Omental fat pad (tissue), 4 donors: ENCODE measurements around the gene HES5. TPM values are rescaled to one million over a fixed set of nuclear protein-coding genes. Genes with fewer than 3 reads are reported as not detected.

Experiments used
- ATAC-seq: fragments of 150-250 bp; one replicate; pipeline ENCODE4 v1.9.1; 2016; ENCODE audit warnings: mild to moderate bottlenecking, moderate library complexity; ENCODE audit not compliant: low FRiP score
- DNase-seq: peaks from one replicate; pipeline ENCODE4 v3.0.0-alpha.2; 2019; ENCODE audit warnings: low spot score
- CTCF ChIP-seq, 3 donors: fragments of 450-650 bp; IDR thresholded peaks; one replicate each; pipeline ENCODE4 v1.5.1; 2016 to 2017; ENCODE audit warnings: antibody characterized with exemption in 3 of 3, mild to moderate bottlenecking in 3 of 3, moderate library complexity in 2 of 3
- total RNA-seq, 4 donors: library from RNA; depleted of rRNA; stranded (reverse); fragments of >200 nt; gene quantifications; one replicate each; pipeline ENCODE4 v1.1.0, GENCODE V29; 2016

The HES5 gene
- total RNA-seq, 4 donors from 2014 or later, result not detected

- DNase-seq, result no peak
- no peak for TF ChIP-seq CTCF (IDR thresholded peaks at IDR 0.05)
- no peak for ATAC-seq
Observed at GRCh38 chr1:2543543-2544092, 13.6 kb upstream of the HES5 start.

- TF ChIP-seq CTCF (IDR thresholded peaks at IDR 0.05), result no peak
- DNase-seq, result no peak
- ATAC-seq, result no peak
Observed at GRCh38 chr1:2542246-2542915, 12.3 kb upstream of the HES5 start.

- ATAC-seq, result no peak
- no peak for DNase-seq
- no peak for TF ChIP-seq CTCF (IDR thresholded peaks at IDR 0.05)
Observed at GRCh38 chr1:2541619-2542245, 11.7 kb upstream of the HES5 start.

GRCh38 chr1:2540816-2541492, 10.9 kb upstream of the HES5 start:
- DNase-seq, result no peak
- TF ChIP-seq CTCF (IDR thresholded peaks at IDR 0.05), result no peak
- no peak for ATAC-seq

- TF ChIP-seq CTCF (IDR thresholded peaks at IDR 0.05), result no peak
- DNase-seq (no peak), ATAC-seq (no peak)
Observed at GRCh38 chr1:2539312-2539907, 9.3 kb upstream of the HES5 start.

- TF ChIP-seq CTCF (IDR thresholded peaks at IDR 0.05), result no peak
- no peak for ATAC-seq
- DNase-seq, result no peak
Observed at GRCh38 chr1:2538872-2539271, 8.8 kb upstream of the HES5 start.
